Posterior cingulate gyrus (tissue), 11 donors: ENCODE measurements around the gene EFCAB10.
A peak's percentile ranks its signal among the peaks of the same experiment; 100 is the strongest.
"Not testable (repeated sequence)": the region's sequence is repeated elsewhere in the genome, so short reads cannot be mapped to it uniquely, and the experiment has no call there.

Experiments used
- DNase-seq, 10 donors: peaks; one replicate each; pipeline versions ENCODE4 v3.0.0 to v3.0.0-alpha.2; 2020 to 2021; ENCODE audit warnings: mixed read lengths in 3 of 10
- intact Hi-C: fragments of 100-400 bp; cut with DNase I; formaldehyde crosslinking; loops from one replicate; pipeline ENCODE4 v1.15.1; 2023

The EFCAB10 gene

DNA sequence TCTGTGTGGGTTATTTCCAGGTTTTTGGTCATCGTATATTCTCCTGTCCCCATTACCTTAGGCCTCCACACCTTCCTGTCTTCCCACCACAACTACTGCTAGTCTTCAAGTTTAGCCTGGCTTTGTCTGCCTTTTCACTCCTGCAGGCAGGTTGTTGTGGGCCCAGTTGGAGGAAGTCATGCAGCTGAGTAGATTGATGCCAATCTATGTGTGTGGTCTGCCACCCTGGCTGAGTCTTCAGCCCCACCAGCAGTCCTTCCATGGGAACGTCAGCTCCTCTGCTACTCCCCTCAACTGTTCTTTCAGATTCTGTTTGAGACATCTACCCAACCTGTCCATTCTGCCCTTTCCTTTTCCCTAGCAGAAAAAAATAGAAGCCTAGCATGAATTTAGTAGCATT, 43.0 kb downstream of the EFCAB10 start:
- DNase-seq, result no peak
- intact Hi-C loops, result no loop called here

DNA sequence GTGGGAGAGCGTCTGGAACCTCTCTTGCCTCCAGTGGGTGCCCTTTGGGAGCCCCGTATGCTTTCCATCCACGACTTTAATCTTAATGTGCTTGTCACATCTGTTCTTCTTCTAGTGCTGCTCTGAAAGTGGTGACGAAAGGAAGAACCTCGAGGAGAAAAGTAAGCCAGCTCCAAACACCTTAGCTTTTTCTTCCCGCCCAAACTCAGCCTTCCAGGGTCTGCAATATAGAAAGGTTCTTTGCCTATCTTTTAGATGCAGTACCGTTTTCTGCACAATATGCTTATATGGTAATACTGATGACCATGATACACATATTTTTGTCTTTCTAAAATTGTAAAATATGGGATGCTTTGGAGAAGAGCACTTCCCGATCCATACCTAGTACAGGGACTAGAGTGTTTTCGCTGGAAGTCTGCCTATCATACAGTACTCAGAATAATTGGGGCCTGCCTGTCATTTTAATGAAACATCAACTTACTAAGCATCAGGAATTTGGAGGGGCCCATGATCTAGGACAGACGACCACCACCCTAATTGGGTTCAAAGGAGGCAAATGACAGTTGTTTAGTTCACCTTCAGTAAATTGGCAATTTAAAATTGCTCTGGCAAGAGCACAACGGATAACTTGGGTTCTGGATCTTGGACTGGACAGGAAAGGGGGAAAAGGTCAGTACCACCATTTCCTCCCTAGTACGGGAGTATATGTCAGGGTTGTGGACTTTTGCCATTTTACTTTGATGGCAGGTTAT, 48.4 kb downstream of the EFCAB10 start:
- no peak for DNase-seq
- intact Hi-C loops, result no loop called here

DNA sequence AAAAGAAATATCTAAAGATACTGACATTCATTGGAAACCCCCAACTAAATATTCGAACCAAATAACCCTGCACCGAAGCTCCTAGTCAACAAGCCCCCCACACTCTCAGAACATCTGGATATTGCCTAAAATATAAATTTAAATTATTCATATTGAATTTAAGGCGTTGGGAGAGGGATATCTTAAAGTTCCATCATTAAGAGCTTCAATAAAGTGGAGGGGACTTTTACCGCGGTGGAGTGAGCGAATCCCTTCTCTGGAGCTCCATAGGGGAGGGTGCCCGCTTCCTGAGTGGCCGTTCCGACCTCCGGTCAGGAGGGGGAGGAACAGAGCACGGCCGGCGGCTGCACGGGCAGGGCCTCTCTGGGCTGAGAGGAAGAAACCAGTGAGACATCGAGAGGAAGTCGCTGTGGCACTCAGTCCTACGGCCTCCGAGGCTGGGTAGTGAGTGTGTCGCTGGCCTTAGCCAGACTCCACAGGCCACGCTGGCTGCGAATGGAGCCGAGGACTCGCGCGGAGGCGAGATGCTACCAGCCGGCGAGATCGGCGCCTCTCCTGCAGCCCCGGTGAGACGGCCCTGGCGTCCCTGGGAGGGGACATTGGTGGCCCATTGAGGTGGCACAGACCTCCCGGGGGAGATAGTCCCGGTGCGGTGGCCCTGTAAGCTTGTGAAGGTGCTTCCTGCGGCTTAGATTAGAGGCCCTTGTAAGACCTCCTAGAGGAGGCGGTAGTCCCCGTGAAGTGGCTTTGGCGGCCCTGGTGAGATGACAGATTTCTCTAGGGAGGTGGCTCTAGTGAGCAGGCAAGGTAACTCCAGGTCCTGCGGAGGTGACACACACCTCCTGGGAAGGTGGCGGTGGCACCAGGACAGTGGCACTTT, 49.3 kb downstream of the EFCAB10 start, which contains the start of gene RINT1:
Gene RINT1, plus strand, starts transcription at position 410 of the 880 bp plus-strand sequence. Its CDS starts 115 bp downstream, at position 525.
- DNase-seq, result peak; percentile 83 to 99 (median 92)
- intact Hi-C loops, result no loop called here

DNA sequence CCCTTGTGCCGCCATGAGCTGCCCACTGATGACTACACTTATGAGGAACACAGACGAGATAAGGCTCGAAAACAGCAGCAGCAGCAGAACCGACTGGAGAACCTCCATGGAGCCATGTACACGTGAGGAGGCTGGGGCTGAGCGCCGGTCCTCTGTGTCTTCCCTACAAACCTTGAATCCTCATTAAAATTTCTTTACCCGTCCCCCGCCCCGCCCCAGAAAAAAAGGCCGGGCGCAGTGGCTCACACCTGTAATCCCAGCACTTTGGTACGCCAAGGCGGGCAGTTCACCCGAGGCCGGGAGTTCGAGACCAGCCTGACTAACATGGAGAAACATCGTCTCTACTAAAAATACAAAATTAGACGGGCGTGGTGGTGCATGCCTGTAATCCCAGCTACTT, 50.7 kb downstream of the EFCAB10 start:
- intact Hi-C loops, result no loop called here
- peak in 1 of 10 donors; percentile 62 for DNase-seq

DNA sequence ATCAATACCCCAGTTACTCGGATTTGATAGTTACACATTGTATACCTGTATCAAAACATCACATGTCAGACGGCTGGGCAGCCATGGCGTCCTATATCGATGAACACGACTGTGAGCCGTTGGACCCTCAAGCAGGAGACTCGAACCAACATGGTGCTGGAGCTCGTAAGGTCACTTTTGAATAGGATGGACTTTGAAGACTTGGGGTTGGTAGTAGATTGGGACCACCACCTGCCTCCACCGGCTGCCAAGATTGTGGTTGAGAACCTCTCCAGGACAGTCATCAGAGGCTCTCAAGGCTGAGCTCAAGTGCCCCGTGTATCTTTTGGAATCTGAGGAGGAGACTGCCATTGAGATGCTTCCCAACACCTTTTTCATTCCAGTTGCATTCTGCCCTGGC, 51.2 kb downstream of the EFCAB10 start:
- no peak for DNase-seq
- intact Hi-C loops, result no loop called here

DNA sequence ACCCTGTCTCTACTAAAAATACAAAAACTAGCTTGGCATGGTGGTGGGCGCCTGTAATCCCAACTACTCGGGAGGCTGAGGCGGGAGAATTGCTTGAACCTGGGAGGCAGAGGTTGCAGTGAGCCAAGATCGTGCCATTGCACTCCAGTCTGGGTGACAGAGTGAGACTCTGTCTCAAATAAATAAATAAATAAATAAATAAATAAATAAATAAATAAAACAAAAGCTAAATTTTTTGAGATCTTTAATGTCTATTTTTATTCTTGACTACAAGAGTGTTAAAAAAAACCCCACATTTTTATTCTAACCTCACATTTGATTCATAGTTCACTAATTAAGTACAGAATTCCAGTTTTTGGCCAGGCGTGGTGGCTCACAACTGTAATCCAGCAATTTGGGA, 53.6 kb downstream of the EFCAB10 start:
- DNase-seq, intact Hi-C loops: not testable (repeated sequence)

DNA sequence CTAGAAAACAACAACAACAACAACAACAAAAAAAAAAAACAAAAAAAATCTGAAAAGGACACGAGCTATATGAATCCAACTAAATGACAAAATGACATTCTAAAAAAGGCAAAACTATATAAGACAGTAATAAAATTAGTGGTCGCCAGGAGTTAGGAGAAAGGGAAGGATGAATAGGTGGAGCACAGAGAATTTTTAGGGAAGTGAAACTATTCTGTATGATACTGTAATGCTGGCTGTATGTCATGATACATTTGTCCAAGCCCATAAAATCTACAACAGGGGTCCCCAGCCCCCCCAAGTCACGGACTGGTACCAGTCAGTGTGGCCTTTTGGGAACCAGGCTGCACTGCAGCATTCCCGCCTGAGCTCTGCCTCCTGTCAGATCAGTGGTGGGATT, 56.5 kb downstream of the EFCAB10 start:
- no peak for DNase-seq
- intact Hi-C loops, result no loop called here

DNA sequence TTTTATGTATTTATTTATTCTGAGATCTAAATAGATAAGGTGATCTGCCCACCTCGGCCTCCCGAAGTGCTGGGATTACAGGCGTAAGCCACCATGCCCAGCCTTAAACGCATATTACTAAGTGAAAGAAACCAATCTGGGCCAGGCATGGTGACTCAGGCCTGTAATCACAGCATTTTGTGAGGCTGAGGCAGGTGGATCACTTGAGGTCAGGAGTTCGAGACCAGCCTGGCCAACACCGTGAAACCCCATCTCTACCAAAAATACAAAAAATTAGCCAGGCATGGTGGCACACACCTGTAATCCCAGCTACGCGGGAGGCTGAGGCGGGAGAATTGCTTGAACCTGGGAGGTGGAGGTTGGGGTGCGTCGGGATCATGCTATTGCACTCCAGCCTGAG, 56.9 kb downstream of the EFCAB10 start:
- DNase-seq, intact Hi-C loops: not testable (repeated sequence)

DNA sequence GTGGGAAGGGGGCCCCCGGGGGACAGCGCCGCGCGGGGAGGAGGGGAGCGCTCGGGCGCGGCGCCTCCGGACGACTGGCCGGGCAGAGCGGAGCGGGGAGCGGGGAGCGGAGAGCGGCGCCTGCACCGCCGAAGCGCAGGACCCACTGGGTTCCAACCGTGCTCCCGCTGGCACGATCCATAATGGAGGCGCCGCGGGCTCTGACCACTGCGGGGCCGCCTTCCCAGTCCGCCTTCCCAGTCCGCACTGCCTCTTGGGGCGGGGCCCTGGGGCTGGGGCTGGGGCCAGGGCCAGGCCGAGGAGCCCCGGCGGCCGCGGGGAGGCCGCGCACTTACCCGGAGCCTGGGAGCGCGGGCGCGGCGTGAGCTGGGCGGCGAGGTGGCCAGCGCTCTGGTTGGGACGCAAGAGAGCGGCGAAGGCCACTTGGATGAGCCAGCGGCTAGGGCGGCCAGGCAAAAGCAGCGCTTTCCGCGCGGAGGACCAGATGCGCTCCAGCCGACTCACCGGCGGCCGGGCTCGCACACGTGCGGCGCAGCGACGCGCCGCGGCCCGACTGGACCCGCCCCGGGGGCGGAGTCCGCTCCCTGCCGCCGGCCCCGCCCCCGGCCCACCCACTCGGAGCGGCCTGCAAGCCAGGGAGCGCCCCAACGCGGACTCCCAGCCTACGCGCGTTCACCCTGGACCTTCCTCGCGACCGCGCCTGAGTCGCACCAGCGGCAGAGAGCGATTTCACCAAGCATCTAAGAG, 59.4 kb downstream of the EFCAB10 start, which contains the start of gene PUS7:
Gene PUS7, minus strand, starts transcription at position 555 of the 747 bp plus-strand sequence. CDS start 13,759 bp downstream, outside the sequence.
- intact Hi-C loops, result no loop called here
- DNase-seq, result peak; percentile 76 to 97 (median 86)

DNA sequence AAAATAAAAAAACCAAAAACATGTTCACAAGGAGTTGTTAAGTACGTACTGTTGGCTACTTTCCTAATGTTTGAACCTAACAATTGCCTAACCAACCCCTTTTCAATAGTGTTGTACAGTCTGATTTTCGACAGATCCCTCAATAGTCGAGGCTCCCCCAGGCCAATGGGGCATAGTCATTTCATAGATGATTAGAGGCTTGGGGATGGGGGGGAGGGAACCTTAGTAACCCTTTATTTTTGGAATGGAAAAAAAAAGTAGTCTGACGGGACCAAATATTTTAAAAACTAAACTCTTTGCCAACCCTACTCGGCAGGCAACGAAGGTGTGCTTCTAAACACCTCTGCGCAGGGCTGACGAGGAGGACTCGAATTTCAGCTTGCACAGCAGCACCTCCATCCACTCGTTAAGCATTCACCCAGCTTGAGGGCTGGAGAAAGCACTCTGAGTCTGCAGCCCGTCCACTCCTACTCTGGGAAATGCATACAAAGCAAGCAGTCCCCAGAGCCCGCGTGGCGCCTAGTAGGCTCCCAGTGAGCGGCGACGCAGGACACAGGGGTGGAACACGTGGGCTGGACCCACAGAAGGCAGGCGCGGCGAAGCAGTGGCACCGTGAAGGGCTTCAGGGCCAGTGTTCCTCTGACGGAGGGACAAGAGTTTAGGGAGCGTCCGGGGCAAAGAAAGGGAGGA, 60.1 kb downstream of the EFCAB10 start:
- intact Hi-C loops, result no loop called here
- DNase-seq, result peak; percentile 42 to 95 (median 66)

DNA sequence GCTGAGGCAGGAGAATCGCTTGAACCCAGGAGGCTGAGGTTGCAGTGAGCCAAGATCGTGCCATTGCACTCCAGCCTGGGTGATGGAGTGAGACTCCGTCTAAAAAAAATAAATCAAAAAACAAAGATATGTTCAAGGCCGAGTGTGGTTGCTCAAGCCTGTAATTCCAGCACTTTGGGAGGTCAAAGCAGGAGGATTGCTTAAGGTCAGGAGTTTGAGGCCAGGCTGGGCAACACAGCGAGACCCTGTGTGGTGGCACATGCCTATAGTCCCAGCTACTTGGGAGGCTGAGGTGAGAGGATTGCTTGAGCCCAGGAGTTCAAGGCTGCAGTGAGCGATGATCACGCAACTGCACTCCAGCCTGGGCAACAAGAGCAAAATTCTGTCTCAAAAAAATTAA, 60.7 kb downstream of the EFCAB10 start:
- DNase-seq, intact Hi-C loops: not testable (repeated sequence)

DNA sequence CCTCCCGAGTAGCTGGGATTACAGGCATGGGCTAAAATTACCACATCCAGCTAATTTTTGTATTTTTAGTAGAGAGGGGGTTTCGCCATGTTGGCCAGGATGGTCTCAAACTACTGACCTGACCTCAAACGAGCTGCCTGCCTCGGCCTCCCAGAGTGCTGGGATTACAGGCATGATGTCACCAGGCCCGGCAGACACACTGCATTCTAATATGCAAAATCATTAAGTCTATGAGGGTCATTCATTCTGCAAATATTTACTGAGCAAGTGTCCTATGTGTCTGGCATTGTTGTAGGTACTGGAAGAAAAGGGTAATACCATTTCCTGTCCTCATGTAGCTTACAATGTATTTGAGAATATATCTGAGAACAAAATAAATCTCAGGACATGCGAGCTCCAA, 61.9 kb downstream of the EFCAB10 start:
- no peak for DNase-seq
- intact Hi-C loops, result no loop called here

DNA sequence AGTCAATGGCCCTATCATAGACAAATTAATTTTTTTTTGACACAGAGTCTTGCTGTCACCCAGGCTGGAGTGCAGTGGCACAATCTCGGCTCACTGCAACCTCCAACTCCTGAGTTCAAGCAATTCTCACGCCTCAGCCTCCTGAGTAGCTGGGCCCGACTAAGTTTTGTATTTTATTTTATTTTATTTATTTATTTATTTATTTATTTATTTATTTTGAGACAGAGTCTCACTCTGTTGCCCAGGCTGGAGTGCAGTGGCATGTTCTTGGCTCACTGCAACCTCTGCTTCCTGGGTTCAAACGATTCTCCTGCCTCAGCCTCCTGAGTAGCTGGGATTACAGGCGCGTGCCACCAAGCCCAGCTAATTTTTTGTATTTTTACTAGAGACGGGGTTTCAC, 65.7 kb downstream of the EFCAB10 start:
- DNase-seq, intact Hi-C loops: not testable (repeated sequence)
